Stimulated activated naive CD8-positive, alpha-beta T cell treated with anti-CD3 and anti-CD28 coated beads, Interleukin-15, Interleukin-2, amounts not matched to agents 100 ng/mL and 50 ng/mL, for 24 hours (primary cell): Measurements from ENCODE around the gene ZBTB21.
"Not testable (repeated sequence)": the region's sequence is repeated elsewhere in the genome, so short reads cannot be mapped to it uniquely, and the experiment has no call there.

Source experiments
- H3K27ac Mint-ChIP-seq: one replicate; pipeline ENCODE4 v1.8.0; 2021; ENCODE audit warnings: mild to moderate bottlenecking, mixed read lengths
- H3K27me3 Mint-ChIP-seq: one replicate; pipeline ENCODE4 v1.8.0; 2021; ENCODE audit warnings: mixed read lengths
- H3K36me3 Mint-ChIP-seq: one replicate; pipeline ENCODE4 v1.8.0; 2021; ENCODE audit warnings: low read depth, mixed read lengths
- H3K4me1 Mint-ChIP-seq: one replicate; pipeline ENCODE4 v1.8.0; 2021; ENCODE audit warnings: low read depth, mixed read lengths
- H3K4me3 Mint-ChIP-seq: one replicate; pipeline ENCODE4 v1.8.0; 2021; ENCODE audit warnings: mild to moderate bottlenecking, mixed read lengths
- H3K9me3 Mint-ChIP-seq: one replicate; pipeline ENCODE4 v1.8.0; 2021; ENCODE audit warnings: mixed read lengths

ZBTB21 gene

GRCh38 chr21:41965045-41965444 lies 45.1 kb downstream of the ZBTB21 start:
- Mint-ChIP-seq H3K27ac (no peak overlapping the region), H3K4me3 (no peak overlapping the region), H3K9me3 (no peaks in the 10 kb centered on the region), H3K4me1 (peaks cover 7% of the 10 kb centered on the region), H3K36me3 (no peaks in the 10 kb centered on the region), H3K27me3 (no peaks in the 10 kb centered on the region)

- H3K9me3 Mint-ChIP-seq: no peaks in the 10 kb centered on the region
- peaks cover 7% of the 10 kb centered on the region for H3K4me1 Mint-ChIP-seq
- no peaks in the 10 kb centered on the region for H3K27me3 Mint-ChIP-seq
- no peaks in the 10 kb centered on the region for H3K36me3 Mint-ChIP-seq
- no peak overlapping the region for H3K27ac Mint-ChIP-seq
- no peak overlapping the region for H3K4me3 Mint-ChIP-seq
Measured at GRCh38 chr21:41964171-41964570, 46.0 kb downstream of the ZBTB21 start.

GRCh38 chr21:41962425-41962966 lies 47.7 kb downstream of the ZBTB21 start:
- Mint-ChIP-seq H3K27ac (no peak overlapping the region), H3K4me1 (peaks cover 7% of the 10 kb centered on the region), H3K4me3 (no peak overlapping the region), H3K27me3 (no peaks in the 10 kb centered on the region), H3K36me3 (no peaks in the 10 kb centered on the region), H3K9me3 (no peaks in the 10 kb centered on the region)

GRCh38 chr21:41961753-41962152 lies 48.4 kb downstream of the ZBTB21 start:
- H3K9me3 Mint-ChIP-seq: no peaks in the 10 kb centered on the region
- H3K27ac Mint-ChIP-seq: no peak overlapping the region
- peaks cover 7% of the 10 kb centered on the region for H3K4me1 Mint-ChIP-seq
- H3K4me3 Mint-ChIP-seq: no peak overlapping the region
- no peaks in the 10 kb centered on the region for H3K36me3 Mint-ChIP-seq
- peaks cover 6% of the 10 kb centered on the region for H3K27me3 Mint-ChIP-seq

GRCh38 chr21:41961282-41961701 lies 48.9 kb downstream of the ZBTB21 start:
- no peaks in the 10 kb centered on the region for H3K9me3 Mint-ChIP-seq
- no peak overlapping the region for H3K27ac Mint-ChIP-seq
- H3K27me3 Mint-ChIP-seq: peaks cover 8% of the 10 kb centered on the region
- H3K4me3 Mint-ChIP-seq: no peak overlapping the region
- no peaks in the 10 kb centered on the region for H3K36me3 Mint-ChIP-seq
- peaks cover 7% of the 10 kb centered on the region for H3K4me1 Mint-ChIP-seq

- no peak overlapping the region for H3K4me3 Mint-ChIP-seq
- H3K36me3 Mint-ChIP-seq: no peaks in the 10 kb centered on the region
- peaks cover 10% of the 10 kb centered on the region for H3K27me3 Mint-ChIP-seq
- peaks cover 7% of the 10 kb centered on the region for H3K4me1 Mint-ChIP-seq
- H3K9me3 Mint-ChIP-seq: no peaks in the 10 kb centered on the region
- no peak overlapping the region for H3K27ac Mint-ChIP-seq
Measured at GRCh38 chr21:41960386-41960785, 49.8 kb downstream of the ZBTB21 start.

GRCh38 chr21:41959697-41960096 lies 50.5 kb downstream of the ZBTB21 start:
- H3K4me3 Mint-ChIP-seq, H3K4me1 Mint-ChIP-seq, H3K36me3 Mint-ChIP-seq, H3K9me3 Mint-ChIP-seq, H3K27ac Mint-ChIP-seq: not testable (repeated sequence)
- peaks cover 17% of the 10 kb centered on the region for H3K27me3 Mint-ChIP-seq

GRCh38 chr21:41958886-41959563 lies 51.1 kb downstream of the ZBTB21 start:
- Mint-ChIP-seq H3K4me3 (no peak overlapping the region), H3K4me1 (peaks cover 14% of the 10 kb centered on the region), H3K9me3 (no peaks in the 10 kb centered on the region), H3K36me3 (no peaks in the 10 kb centered on the region), H3K27ac (no peak overlapping the region), H3K27me3 (peaks cover 22% of the 10 kb centered on the region)

- Mint-ChIP-seq H3K9me3 (no peaks in the 10 kb centered on the region), H3K27ac (no peak overlapping the region), H3K27me3 (peaks cover 22% of the 10 kb centered on the region), H3K4me1 (peaks cover 14% of the 10 kb centered on the region), H3K4me3 (no peak overlapping the region), H3K36me3 (no peaks in the 10 kb centered on the region)
Measured at GRCh38 chr21:41957991-41958766, 52.0 kb downstream of the ZBTB21 start.

GRCh38 chr21:41956926-41957729 lies 53.0 kb downstream of the ZBTB21 start:
- Mint-ChIP-seq H3K9me3 (no peaks in the 10 kb centered on the region), H3K4me1 (peaks cover 20% of the 10 kb centered on the region), H3K4me3 (no peak overlapping the region), H3K27ac (peak overlapping the region; percentile 23), H3K36me3 (no peaks in the 10 kb centered on the region), H3K27me3 (peaks cover 29% of the 10 kb centered on the region)

GRCh38 chr21:41955516-41955915 lies 54.6 kb downstream of the ZBTB21 start:
- peaks cover 17% of the 10 kb centered on the region for H3K4me1 Mint-ChIP-seq

GRCh38 chr21:41954654-41955499 lies 55.3 kb downstream of the ZBTB21 start:
- peak overlapping the region; percentile 91 for H3K27ac Mint-ChIP-seq
- peak overlapping the region; percentile 66 for H3K4me3 Mint-ChIP-seq
- H3K9me3 Mint-ChIP-seq: no peaks in the 10 kb centered on the region
- no peaks in the 10 kb centered on the region for H3K36me3 Mint-ChIP-seq
- peaks cover 17% of the 10 kb centered on the region for H3K4me1 Mint-ChIP-seq
- peaks cover 30% of the 10 kb centered on the region for H3K27me3 Mint-ChIP-seq

More at GRCh38 chr21:41955516-41955915, 54.6 kb downstream of the ZBTB21 start:
- Mint-ChIP-seq H3K9me3 (no peaks in the 10 kb centered on the region), H3K27ac (no peak overlapping the region), H3K36me3 (no peaks in the 10 kb centered on the region), H3K4me3 (no peak overlapping the region), H3K27me3 (peaks cover 30% of the 10 kb centered on the region)

GRCh38 chr21:41953831-41954653 lies 56.1 kb downstream of the ZBTB21 start, which contains the start of gene C2CD2:
TSS of gene C2CD2 (minus strand) at chr21:41954018. CDS start at chr21:41953648, 370 bp downstream.
- Mint-ChIP-seq H3K36me3 (no peaks in the 10 kb centered on the region), H3K27me3 (peaks cover 30% of the 10 kb centered on the region), H3K27ac (peak within 1 kb of the TSS; percentile 91), H3K4me1 (peaks cover 17% of the 10 kb centered on the region), H3K4me3 (peak within 1 kb of the TSS; percentile 71), H3K9me3 (no peaks in the 10 kb centered on the region)
